Glutamatergic neuron (in vitro differentiated cells): ENCODE measurements around the gene APOBEC3C. TPM values are rescaled to one million over a fixed set of nuclear protein-coding genes. Genes with fewer than 3 reads are reported as not detected.
"Not testable (repeated sequence)": the region's sequence is repeated elsewhere in the genome, so short reads cannot be mapped to it uniquely, and the experiment has no call there.

ENCODE experiments used
- DNase-seq: peaks from one replicate; pipeline ENCODE4 v3.0.0; 2022
- H3K27ac Mint-ChIP-seq: one replicate; pipeline ENCODE4 v1.8.0; 2020; ENCODE audit warnings: mild to moderate bottlenecking, mixed read lengths, inconsistent platforms; ENCODE audit not compliant: unreplicated experiment
- H3K27me3 Mint-ChIP-seq: one replicate; pipeline ENCODE4 v1.8.0; 2020; ENCODE audit warnings: mild to moderate bottlenecking, moderate library complexity, mixed read lengths, inconsistent platforms; ENCODE audit not compliant: unreplicated experiment
- H3K36me3 Mint-ChIP-seq: one replicate; pipeline ENCODE4 v1.8.0; 2020; ENCODE audit warnings: mild to moderate bottlenecking, mixed read lengths, inconsistent platforms; ENCODE audit not compliant: unreplicated experiment
- H3K4me1 Mint-ChIP-seq: one replicate; pipeline ENCODE4 v1.8.0; 2020; ENCODE audit warnings: mild to moderate bottlenecking, low read depth, mixed read lengths, inconsistent platforms; ENCODE audit not compliant: unreplicated experiment
- H3K4me3 Mint-ChIP-seq: one replicate; pipeline ENCODE4 v1.8.0; 2020; ENCODE audit warnings: mild to moderate bottlenecking, mixed read lengths, inconsistent platforms; ENCODE audit not compliant: unreplicated experiment
- H3K9me3 Mint-ChIP-seq: one replicate; pipeline ENCODE4 v1.8.0; 2020; ENCODE audit warnings: mild to moderate bottlenecking, moderate library complexity, mixed read lengths, inconsistent platforms; ENCODE audit not compliant: unreplicated experiment
- CTCF ChIP-seq: fragments of 200-600 bp; sonication (generic); IDR thresholded peaks from one replicate; pipeline ENCODE4 v1.5.0; 2021; ENCODE audit not compliant: partially characterized antibody, unreplicated experiment
- total RNA-seq: library from RNA; stranded (reverse); fragmentation: NEBNext Ultra II Directional; extraction: Animal tissue kit (Norgen Biotek cat#: 25700); gene quantifications from one replicate; pipeline ENCODE4 v1.2.1, GENCODE V29; 2021; ENCODE audit not compliant: unreplicated experiment

Gene APOBEC3C
- total RNA-seq, 1 donor from 2014 or later: 0.71 TPM

- no peak overlapping the region for H3K27ac Mint-ChIP-seq
- DNase-seq: no peak
- H3K27me3 Mint-ChIP-seq: peaks cover 7% of the 10 kb centered on the region
- H3K4me3 Mint-ChIP-seq: no peak overlapping the region
- H3K9me3 Mint-ChIP-seq: peaks cover 2% of the 10 kb centered on the region
- TF ChIP-seq CTCF: no peak
- no peaks in the 10 kb centered on the region for H3K4me1 Mint-ChIP-seq
- peaks cover 11% of the 10 kb centered on the region for H3K36me3 Mint-ChIP-seq
Observed at GRCh38 chr22:38981005-38981991, 32.8 kb upstream of the APOBEC3C start.

- Mint-ChIP-seq H3K27me3 (peaks cover 5% of the 10 kb centered on the region), H3K4me1 (no peaks in the 10 kb centered on the region), H3K9me3 (peaks cover 2% of the 10 kb centered on the region), H3K27ac (no peak within 1 kb of the TSS), H3K36me3 (peaks cover 6% of the 10 kb centered on the region), H3K4me3 (no peak within 1 kb of the TSS)
- no peak for TF ChIP-seq CTCF
- no peak for DNase-seq
Observed at GRCh38 chr22:38981992-38982927, 31.8 kb upstream of the APOBEC3C start, which contains the start of gene APOBEC3B. Gene APOBEC3B, plus strand, starts transcription at chr22:38982347. Its CDS starts 107 bp downstream, at chr22:38982454.

- DNase-seq: no peak
- Mint-ChIP-seq H3K9me3 (no peaks in the 10 kb centered on the region), H3K27ac (no peak overlapping the region), H3K36me3 (peaks cover 6% of the 10 kb centered on the region), H3K27me3 (peaks cover 5% of the 10 kb centered on the region), H3K4me1 (no peaks in the 10 kb centered on the region), H3K4me3 (no peak overlapping the region)
- no peak for TF ChIP-seq CTCF
Observed at GRCh38 chr22:38984224-38984623, 29.8 kb upstream of the APOBEC3C start.

GRCh38 chr22:38984784-38985757 lies 29.0 kb upstream of the APOBEC3C start:
- DNase-seq, H3K9me3 Mint-ChIP-seq, H3K36me3 Mint-ChIP-seq, H3K27me3 Mint-ChIP-seq, H3K4me3 Mint-ChIP-seq, H3K27ac Mint-ChIP-seq, H3K4me1 Mint-ChIP-seq: not testable (repeated sequence)
